SJSA1 (cell line): ENCODE results near the gene DCLK2. TPM values are rescaled to one million over a fixed set of nuclear protein-coding genes. Genes with fewer than 3 reads are reported as not detected.
A peak's percentile ranks its signal among the peaks of the same experiment; 100 is the strongest.

Source experiments
- DNase-seq, 2 experiments: peaks; one replicate each; pipeline ENCODE4 v3.0.0-alpha.2; 2015 to 2020; ENCODE audit warnings: low spot score in 2 of 2, low read depth in 1 of 2
- H3K27ac ChIP-seq: fragments of 250-450 bp; sonication (Bioruptor Pico); 2 replicates; pipeline ENCODE4 v1.5.1; 2020; ENCODE audit warnings: mild to moderate bottlenecking, moderate library complexity
- H3K27me3 ChIP-seq: fragments of 250-450 bp; sonication (Bioruptor Pico); replicated peaks from 2 replicates; pipeline ENCODE4 v1.5.1; 2020; ENCODE audit warnings: mild to moderate bottlenecking, moderate library complexity
- H3K36me3 ChIP-seq: fragments of 250-450 bp; sonication (Bioruptor Pico); 2 replicates; pipeline ENCODE4 v1.5.1; 2020; ENCODE audit warnings: mild to moderate bottlenecking
- H3K4me1 ChIP-seq: fragments of 250-450 bp; sonication (Bioruptor Pico); replicated peaks from 2 replicates; pipeline ENCODE4 v1.6.1; 2021; ENCODE audit warnings: mild to moderate bottlenecking
- H3K4me3 ChIP-seq: fragments of 250-450 bp; sonication (Bioruptor Pico); 2 replicates; pipeline ENCODE4 v1.5.1; 2020; ENCODE audit warnings: mild to moderate bottlenecking
- H3K9me3 ChIP-seq: fragments of 250-450 bp; sonication (Bioruptor Pico); replicated peaks from 2 replicates; pipeline ENCODE4 v1.5.1; 2020; ENCODE audit warnings: mild to moderate bottlenecking
- total RNA-seq: library from RNA; depleted of rRNA; stranded (reverse); fragments of >200 nt; shearing (Covaris generic); gene quantifications from 2 replicates; pipeline ENCODE4 v1.2.3, GENCODE V29; 2014

Gene DCLK2
- total RNA-seq, 1 experiment from 2014 or later = 5.7 TPM

- Histone ChIP-seq H3K4me1 (peaks cover 65% of the 10 kb centered on the region), H3K4me3 (peak overlapping the region; percentile 25), H3K9me3 (no peaks in the 10 kb centered on the region), H3K27me3 (no peaks in the 10 kb centered on the region), H3K27ac (peak overlapping the region; percentile 99), H3K36me3 (no peaks in the 10 kb centered on the region)
- peak in 1 of 2 experiments; percentile 92 for DNase-seq
Measured at GRCh38 chr4:150237110-150237872, 159.0 kb downstream of the DCLK2 start.

- DNase-seq = no peak
- Histone ChIP-seq H3K4me1 (peaks cover 70% of the 10 kb centered on the region), H3K27me3 (no peaks in the 10 kb centered on the region), H3K4me3 (no peak overlapping the region), H3K9me3 (no peaks in the 10 kb centered on the region), H3K27ac (peak overlapping the region; percentile 99), H3K36me3 (no peaks in the 10 kb centered on the region)
Measured at GRCh38 chr4:150238591-150238990, 160.3 kb downstream of the DCLK2 start.

- no peak overlapping the region for H3K27ac ChIP-seq
- H3K4me3 ChIP-seq = no peak overlapping the region
- DNase-seq = no peak
- peaks cover 70% of the 10 kb centered on the region for H3K4me1 ChIP-seq
- H3K9me3 ChIP-seq = no peaks in the 10 kb centered on the region
- 0 out of 2 replicates have a peak, but pooled peaks cover 2% of the 10 kb centered on the region for H3K36me3 ChIP-seq
- no peaks in the 10 kb centered on the region for H3K27me3 ChIP-seq
Measured at GRCh38 chr4:150240011-150240410, 161.8 kb downstream of the DCLK2 start.

- H3K27ac ChIP-seq = no peak overlapping the region
- peaks cover 48% of the 10 kb centered on the region for H3K4me1 ChIP-seq
- peaks cover 9% of the 10 kb centered on the region for H3K36me3 ChIP-seq
- no peaks in the 10 kb centered on the region for H3K27me3 ChIP-seq
- no peak overlapping the region for H3K4me3 ChIP-seq
- no peaks in the 10 kb centered on the region for H3K9me3 ChIP-seq
- peak in 1 of 2 experiments; percentile 47 for DNase-seq
Measured at GRCh38 chr4:150242820-150243458, 164.7 kb downstream of the DCLK2 start.

- no peaks in the 10 kb centered on the region for H3K27me3 ChIP-seq
- DNase-seq = no peak
- H3K4me3 ChIP-seq = no peak overlapping the region
- no peaks in the 10 kb centered on the region for H3K9me3 ChIP-seq
- peak overlapping the region; percentile 71 for H3K27ac ChIP-seq
- peaks cover 40% of the 10 kb centered on the region for H3K4me1 ChIP-seq
- peaks cover 14% of the 10 kb centered on the region for H3K36me3 ChIP-seq
Measured at GRCh38 chr4:150243932-150244331, 165.7 kb downstream of the DCLK2 start.

- Histone ChIP-seq H3K4me3 (no peak overlapping the region), H3K4me1 (peaks cover 39% of the 10 kb centered on the region), H3K27me3 (no peaks in the 10 kb centered on the region), H3K36me3 (peaks cover 14% of the 10 kb centered on the region), H3K27ac (peak overlapping the region; percentile 71), H3K9me3 (no peaks in the 10 kb centered on the region)
- DNase-seq = peak; percentile 56 to 60
Measured at GRCh38 chr4:150244600-150244999, 166.4 kb downstream of the DCLK2 start.

- no peak overlapping the region for H3K27ac ChIP-seq
- H3K36me3 ChIP-seq = peaks cover 14% of the 10 kb centered on the region
- H3K9me3 ChIP-seq = no peaks in the 10 kb centered on the region
- H3K27me3 ChIP-seq = no peaks in the 10 kb centered on the region
- H3K4me3 ChIP-seq = no peak overlapping the region
- no peak for DNase-seq
- H3K4me1 ChIP-seq = peaks cover 25% of the 10 kb centered on the region
Measured at GRCh38 chr4:150247184-150247583, 168.9 kb downstream of the DCLK2 start.

GRCh38 chr4:150248181-150248580 is 169.9 kb downstream of the DCLK2 start:
- no peak overlapping the region for H3K4me3 ChIP-seq
- H3K27me3 ChIP-seq = no peaks in the 10 kb centered on the region
- H3K4me1 ChIP-seq = peaks cover 19% of the 10 kb centered on the region
- H3K9me3 ChIP-seq = no peaks in the 10 kb centered on the region
- H3K36me3 ChIP-seq = peaks cover 14% of the 10 kb centered on the region
- H3K27ac ChIP-seq = no peak overlapping the region
- no peak for DNase-seq

GRCh38 chr4:150250293-150250997 is 172.2 kb downstream of the DCLK2 start:
- no peak overlapping the region for H3K27ac ChIP-seq
- no peak for DNase-seq
- no peaks in the 10 kb centered on the region for H3K27me3 ChIP-seq
- H3K4me3 ChIP-seq = no peak overlapping the region
- peaks cover 10% of the 10 kb centered on the region for H3K36me3 ChIP-seq
- peaks cover 3% of the 10 kb centered on the region; the same call in 1 of the 2 replicates for H3K4me1 ChIP-seq
- no peaks in the 10 kb centered on the region for H3K9me3 ChIP-seq

- peaks cover 3% of the 10 kb centered on the region; the same call in 1 of the 2 replicates for H3K4me1 ChIP-seq
- H3K27ac ChIP-seq = no peak overlapping the region
- no peaks in the 10 kb centered on the region for H3K9me3 ChIP-seq
- H3K27me3 ChIP-seq = no peaks in the 10 kb centered on the region
- no peak overlapping the region for H3K4me3 ChIP-seq
- peaks cover 7% of the 10 kb centered on the region for H3K36me3 ChIP-seq
- no peak for DNase-seq
Measured at GRCh38 chr4:150250998-150251651, 172.9 kb downstream of the DCLK2 start.

- no peak for DNase-seq
- no peaks in the 10 kb centered on the region for H3K27me3 ChIP-seq
- no peaks in the 10 kb centered on the region for H3K9me3 ChIP-seq
- peaks cover 7% of the 10 kb centered on the region for H3K36me3 ChIP-seq
- no peak overlapping the region for H3K4me3 ChIP-seq
- peaks cover 3% of the 10 kb centered on the region; the same call in 1 of the 2 replicates for H3K4me1 ChIP-seq
- H3K27ac ChIP-seq = no peak overlapping the region
Measured at GRCh38 chr4:150251752-150252190, 173.5 kb downstream of the DCLK2 start.

GRCh38 chr4:150252306-150252705 is 174.1 kb downstream of the DCLK2 start:
- DNase-seq = no peak
- no peak overlapping the region for H3K27ac ChIP-seq
- H3K4me3 ChIP-seq = no peak overlapping the region
- H3K36me3 ChIP-seq = peaks cover 7% of the 10 kb centered on the region
- H3K27me3 ChIP-seq = no peaks in the 10 kb centered on the region
- H3K4me1 ChIP-seq = peaks cover 3% of the 10 kb centered on the region; the same call in 1 of the 2 replicates
- H3K9me3 ChIP-seq = no peaks in the 10 kb centered on the region

- Histone ChIP-seq H3K27me3 (no peaks in the 10 kb centered on the region), H3K4me1 (peaks cover 3% of the 10 kb centered on the region; the same call in 1 of the 2 replicates), H3K9me3 (no peaks in the 10 kb centered on the region), H3K27ac (no peak overlapping the region), H3K4me3 (no peak overlapping the region), H3K36me3 (peaks cover 7% of the 10 kb centered on the region)
- DNase-seq = no peak
Measured at GRCh38 chr4:150252741-150253140, 174.5 kb downstream of the DCLK2 start.
